IPS DF 4.7 (cell line): ENCODE data around the gene CD151.

Experiments
- DNase-seq: peaks from one replicate; pipeline ENCODE4 v3.0.0-alpha.2; 2013; ENCODE audit warnings: low spot score; ENCODE audit errors: extremely low read depth

The CD151 gene

DNA sequence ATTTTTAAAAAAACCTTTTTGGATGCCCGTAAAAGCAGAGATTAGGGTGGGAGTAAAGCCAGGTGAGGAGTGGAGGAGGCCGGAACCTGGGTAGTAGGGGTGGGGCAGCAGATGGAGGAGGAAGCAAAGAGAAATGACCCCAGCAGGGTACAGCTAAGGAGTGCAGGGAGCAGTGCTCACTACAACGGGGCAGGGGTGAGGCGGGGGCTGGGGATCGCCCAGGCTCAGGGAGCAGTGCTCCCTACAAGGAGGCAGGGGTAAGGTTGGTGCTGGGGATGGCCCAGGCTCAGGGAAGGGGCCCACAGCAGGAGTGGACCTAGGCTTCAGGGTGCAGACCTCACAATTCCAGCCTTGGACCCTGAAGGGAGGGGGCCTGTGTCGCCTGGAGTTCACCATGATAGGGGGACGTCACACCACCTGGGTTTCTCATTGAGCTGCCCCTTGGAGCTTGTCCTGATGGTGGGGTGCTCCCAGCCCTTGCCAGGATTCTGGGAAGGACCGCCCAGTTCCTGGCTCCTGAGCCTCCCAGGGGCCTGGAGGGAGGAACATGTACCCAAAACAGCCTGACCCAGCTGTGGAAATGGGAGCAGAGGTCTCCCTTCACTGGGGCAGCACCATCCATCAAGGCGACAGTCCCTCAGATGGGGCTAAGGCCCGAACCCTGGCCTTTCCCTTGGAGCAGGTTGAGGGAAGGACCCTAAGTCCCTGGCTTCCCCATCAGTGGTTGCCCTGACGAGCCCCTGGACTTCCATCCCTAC, 16.9 kb upstream of the CD151 start:
- no peak for DNase-seq

GRCh38 chr11:816433-816779, 16.3 kb upstream of the CD151 start:
- no peak for DNase-seq

- no peak for DNase-seq
Measured at GRCh38 chr11:818396-819128, 14.2 kb upstream of the CD151 start, which contains the start of gene PNPLA2. PNPLA2 (plus strand) TSS chr11:818914; CDS start chr11:819719, 805 bp downstream.

GRCh38 chr11:819129-819931, 13.4 kb upstream of the CD151 start:
- no peak for DNase-seq

GRCh38 chr11:819943-820649, 12.7 kb upstream of the CD151 start:
- no peak for DNase-seq

DNA sequence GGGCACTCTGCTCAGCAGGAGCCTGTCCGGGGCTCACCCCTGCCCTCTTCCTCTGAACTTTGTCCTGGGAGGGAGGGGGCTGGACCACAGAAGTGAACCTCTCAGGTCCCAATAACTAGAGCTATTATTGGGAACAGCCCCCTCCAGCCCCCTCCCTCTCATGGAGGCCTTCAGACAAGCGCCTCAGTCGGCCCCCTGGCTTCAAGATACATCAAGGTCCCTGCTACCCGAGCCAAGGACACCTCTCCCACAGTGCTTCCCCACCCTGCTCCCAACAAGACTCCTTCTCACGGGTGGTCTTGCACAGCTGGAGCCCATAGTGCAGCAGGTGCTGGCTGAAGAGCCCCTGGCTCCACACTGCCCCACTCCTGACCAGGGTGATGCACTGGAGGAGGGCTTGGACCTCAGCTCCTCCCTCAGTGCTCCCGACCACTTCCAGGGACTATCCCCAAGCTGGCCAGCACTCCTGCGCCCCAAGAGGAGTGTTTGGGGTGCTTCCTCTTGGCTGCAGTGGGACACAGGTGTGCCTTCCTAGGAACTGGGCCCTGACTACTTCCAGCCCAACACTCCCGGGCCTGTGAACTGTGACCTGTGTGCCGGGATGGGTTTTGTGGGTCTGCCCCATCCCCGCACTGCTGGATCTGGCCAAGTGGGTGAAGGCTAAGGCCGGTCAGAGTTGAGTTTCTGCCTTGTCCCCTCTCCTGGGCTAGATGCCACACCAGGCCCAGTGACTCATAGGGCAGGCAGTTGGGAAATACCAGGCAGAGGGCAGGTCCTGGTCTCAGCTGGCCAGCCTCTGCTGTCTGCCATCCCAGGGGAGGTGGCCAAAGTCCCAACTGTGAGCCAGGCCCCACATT, 11.9 kb upstream of the CD151 start:
- no peak for DNase-seq

DNA sequence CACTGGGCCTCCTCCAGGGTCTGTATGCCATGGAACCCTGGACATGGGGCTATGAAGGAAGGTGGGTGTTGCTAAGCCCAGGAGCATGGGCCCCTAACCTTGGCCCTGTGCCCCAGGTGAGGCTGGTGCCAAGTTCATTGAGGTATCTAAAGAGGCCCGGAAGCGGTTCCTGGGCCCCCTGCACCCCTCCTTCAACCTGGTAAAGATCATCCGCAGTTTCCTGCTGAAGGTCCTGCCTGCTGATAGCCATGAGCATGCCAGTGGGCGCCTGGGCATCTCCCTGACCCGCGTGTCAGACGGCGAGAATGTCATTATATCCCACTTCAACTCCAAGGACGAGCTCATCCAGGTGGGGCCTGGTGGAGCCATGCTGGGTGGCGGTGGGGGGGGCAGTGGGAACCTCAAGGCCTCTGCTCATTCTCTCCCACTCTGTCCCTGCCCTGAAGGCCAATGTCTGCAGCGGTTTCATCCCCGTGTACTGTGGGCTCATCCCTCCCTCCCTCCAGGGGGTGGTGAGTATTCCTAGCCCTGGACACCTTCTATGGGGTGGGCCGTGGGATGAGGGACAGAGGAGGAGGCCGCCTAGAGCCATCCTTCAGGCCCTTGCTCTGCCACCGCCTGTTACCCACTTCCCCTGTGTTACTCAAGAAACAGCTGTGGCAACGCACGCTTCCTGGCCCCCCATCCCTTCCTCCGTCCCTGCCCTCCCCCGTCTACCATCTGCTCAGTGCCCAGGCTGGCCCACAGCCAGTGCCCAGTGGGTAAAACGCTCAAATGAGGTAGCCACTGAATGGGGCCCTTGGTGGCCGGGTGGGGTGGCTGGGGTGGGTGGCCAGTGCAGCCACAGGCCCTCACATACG, 11.0 kb upstream of the CD151 start:
- DNase-seq = no peak

- DNase-seq = no peak
Measured at GRCh38 chr11:823441-824291, 9.1 kb upstream of the CD151 start.

- no peak for DNase-seq
Measured at GRCh38 chr11:824292-824880, 8.4 kb upstream of the CD151 start.

- no peak for DNase-seq
Measured at GRCh38 chr11:824942-825341, 7.8 kb upstream of the CD151 start.

DNA sequence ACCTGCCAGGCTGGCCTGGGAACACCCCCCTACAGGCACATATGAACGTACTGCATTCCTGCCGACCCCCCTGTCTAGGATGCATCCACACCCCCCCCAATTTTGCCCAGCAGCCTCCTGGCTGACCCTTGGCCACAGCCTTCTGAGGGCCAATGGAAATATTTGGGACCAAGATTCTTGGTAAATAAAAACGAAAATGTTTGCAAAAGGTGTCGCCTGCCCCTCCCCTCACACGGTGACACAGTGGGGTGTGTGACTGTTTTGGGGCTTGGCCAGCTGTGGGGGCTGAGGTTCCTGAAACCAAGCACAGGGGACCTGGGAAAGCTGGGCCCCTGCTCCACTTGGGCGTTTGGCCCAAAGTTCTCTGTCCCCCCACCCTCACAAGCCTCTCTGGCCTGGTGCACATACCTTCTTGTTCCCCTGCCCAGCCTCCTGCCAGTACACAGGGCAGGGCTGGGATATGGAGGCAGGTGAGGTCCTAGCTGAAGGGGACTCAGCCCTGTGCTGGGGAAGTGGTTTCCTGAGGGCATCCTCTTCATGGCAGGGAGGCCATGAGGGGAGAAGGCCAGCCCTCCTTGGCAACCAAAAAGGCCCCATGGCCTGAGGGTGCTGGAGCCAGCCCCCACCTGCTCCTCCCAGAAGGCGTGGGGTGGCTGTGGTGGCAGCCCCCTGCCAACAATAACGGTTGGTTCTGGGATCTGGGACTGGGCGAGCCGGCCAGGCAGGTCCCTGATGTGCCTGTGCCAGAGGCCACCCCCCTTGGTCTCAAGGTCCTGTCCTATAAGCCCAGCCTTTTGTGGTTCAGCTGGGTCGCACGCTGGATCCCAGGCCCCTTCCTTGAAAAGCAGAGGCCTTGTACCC, 7.2 kb upstream of the CD151 start:
- DNase-seq = no peak

- no peak for DNase-seq
Measured at GRCh38 chr11:826227-826621, 6.5 kb upstream of the CD151 start.

DNA sequence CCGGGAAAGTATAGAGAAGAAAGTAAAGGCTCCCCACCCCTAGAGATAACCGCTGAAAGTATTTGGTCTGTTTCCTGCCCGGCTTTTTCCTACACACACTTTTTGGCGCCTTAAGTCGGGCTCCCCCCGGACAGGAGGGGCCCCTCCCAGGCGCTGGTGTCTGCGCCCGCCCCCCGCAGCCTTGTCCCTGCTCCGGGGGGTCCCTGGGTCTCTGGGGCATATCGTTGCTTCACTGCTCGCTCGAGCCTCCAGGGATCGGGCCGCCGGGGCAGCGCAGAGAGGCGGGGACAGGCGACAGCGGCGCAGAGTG, 6.0 kb upstream of the CD151 start:
- no peak for DNase-seq

DNA sequence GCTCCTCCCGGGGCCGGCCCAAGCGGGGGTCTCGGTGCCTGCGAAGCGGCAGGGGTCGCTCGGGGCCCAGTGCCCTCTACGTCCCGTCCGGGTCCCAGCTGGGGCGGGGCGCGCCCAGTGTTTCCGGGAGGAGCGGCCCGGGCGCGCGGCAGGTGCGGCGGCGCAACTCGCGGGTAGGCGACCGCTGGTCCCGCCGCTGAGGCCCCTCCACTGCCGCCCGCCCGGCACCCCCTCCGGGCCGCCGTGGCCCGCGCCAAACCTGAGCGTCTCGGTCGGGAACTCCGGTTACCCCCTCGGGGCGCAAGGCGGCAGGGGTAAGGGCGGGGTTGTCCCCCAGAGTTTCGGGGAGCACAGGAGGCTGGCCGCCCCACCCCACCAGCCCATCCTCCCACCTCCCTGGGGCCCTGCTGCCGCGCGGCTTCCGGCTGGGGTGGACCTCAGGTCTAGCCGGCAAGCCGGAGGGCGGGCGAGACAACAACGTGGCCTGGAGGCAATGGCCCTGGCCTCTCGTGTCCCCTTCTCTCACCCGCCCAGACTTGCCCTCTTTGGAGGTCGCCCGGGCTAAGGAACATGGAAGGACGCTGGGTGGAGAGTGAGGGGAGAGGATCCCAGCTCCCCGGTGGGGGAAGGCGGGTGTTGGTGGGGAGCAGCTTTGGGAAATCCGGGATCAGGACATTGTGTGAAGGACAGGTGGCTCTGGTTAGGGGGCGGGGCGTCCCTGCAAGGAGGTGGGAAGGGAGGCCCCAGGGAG, 5.4 kb upstream of the CD151 start:
- no peak for DNase-seq

DNA sequence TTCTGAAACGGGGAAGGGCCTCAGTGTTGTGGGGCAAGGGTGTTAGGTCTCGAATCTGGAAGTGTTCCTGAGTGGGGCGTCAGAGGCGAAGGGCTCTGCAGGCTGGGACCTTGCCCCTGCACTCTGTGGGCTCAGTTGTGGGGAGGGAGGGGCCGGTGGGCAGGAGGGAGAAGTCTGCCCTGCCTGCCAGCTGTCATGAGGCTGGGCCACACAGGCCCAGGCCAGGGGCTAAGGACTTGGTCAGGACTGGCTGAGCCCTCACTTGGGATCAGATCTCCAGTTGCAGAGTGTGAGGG, 4.9 kb upstream of the CD151 start, which contains the start of gene CRACR2B:
Gene CRACR2B, plus strand, starts transcription at position 23 of the 296 bp plus-strand sequence. CDS start 689 bp downstream, outside the sequence.
- no peak for DNase-seq

DNA sequence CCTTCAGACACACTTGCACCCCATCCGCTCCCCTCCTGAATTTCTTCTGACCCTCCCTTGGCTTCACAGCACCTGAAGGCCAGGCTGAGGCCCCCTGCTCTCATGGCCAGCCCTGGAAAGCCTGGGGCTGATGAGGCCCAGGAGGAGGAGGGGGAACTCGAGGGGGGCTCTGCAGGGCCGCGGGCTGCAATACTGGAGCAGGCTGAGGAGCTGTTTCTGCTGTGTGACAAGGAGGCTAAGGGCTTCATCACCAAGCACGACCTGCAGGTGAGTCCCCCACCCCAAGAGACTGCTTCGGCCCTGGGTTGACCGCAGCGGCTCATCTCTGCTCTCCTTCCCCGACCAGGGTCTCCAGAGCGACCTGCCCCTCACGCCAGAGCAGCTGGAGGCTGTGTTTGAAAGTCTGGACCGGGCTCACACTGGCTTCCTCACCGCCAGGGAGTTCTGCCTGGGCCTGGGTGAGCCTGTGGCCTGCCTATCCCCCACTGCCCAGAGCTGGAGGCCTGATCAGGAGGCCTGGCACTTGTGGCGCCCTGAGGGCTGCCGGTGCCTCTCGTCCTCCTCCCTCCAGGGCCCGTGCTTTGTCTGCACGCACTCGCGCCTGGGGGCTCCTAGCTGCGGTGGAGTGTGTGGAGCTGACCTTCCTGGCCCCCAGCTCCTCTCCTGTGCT, 4.1 kb upstream of the CD151 start:
- DNase-seq = no peak
